Measurements from ENCODE around the gene ZC3H10. TPM values are rescaled to one million over a fixed set of nuclear protein-coding genes. Genes with fewer than 3 reads are reported as not detected.
A peak's percentile ranks its signal among the peaks of the same experiment; 100 is the strongest.

ZC3H10 gene
- total RNA-seq, 1 donor from 2014 or later: 3.0 TPM

DNA sequence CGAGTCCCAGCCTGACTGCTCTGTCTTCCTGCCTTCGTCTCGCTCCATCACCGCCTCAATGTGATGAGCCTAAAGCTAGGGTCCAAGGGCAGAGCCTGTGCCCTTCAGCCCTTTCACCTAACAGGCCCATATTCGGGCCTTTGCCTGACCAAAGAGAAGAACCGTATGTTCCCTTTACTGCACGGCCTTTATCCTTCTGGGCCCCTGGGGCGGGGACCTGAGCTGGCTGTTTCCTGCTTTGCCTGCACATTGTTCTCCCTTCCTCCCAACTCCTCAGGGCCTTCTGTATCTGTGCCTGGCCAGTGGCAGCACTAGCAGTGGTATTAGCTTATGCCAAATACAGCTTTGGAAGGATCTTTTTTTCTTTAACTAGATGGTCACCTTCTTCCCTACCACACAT, 25.8 kb downstream of the ZC3H10 start:
- TF ChIP-seq, protein P1, sequence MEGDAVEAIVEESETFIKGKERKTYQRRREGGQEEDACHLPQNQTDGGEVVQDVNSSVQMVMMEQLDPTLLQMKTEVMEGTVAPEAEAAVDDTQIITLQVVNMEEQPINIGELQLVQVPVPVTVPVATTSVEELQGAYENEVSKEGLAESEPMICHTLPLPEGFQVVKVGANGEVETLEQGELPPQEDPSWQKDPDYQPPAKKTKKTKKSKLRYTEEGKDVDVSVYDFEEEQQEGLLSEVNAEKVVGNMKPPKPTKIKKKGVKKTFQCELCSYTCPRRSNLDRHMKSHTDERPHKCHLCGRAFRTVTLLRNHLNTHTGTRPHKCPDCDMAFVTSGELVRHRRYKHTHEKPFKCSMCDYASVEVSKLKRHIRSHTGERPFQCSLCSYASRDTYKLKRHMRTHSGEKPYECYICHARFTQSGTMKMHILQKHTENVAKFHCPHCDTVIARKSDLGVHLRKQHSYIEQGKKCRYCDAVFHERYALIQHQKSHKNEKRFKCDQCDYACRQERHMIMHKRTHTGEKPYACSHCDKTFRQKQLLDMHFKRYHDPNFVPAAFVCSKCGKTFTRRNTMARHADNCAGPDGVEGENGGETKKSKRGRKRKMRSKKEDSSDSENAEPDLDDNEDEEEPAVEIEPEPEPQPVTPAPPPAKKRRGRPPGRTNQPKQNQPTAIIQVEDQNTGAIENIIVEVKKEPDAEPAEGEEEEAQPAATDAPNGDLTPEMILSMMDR (IDR thresholded peaks at IDR 0.05; ENCODE audit: insufficient read depth, low read length, poor library complexity, severe bottlenecking): no peak
- Histone ChIP-seq H3K4me3 (ENCODE audit: low read depth, low read length) (no peak overlapping the region), H3K27me3 (ENCODE audit: control insufficient read depth, insufficient read depth, low read length) (no peaks in the 10 kb centered on the region), H3K36me3 (ENCODE audit: control insufficient read depth, insufficient read depth, low read length) (peaks cover 7% of the 10 kb centered on the region)
- DNase-seq (ENCODE audit: low read depth): no peak

DNA sequence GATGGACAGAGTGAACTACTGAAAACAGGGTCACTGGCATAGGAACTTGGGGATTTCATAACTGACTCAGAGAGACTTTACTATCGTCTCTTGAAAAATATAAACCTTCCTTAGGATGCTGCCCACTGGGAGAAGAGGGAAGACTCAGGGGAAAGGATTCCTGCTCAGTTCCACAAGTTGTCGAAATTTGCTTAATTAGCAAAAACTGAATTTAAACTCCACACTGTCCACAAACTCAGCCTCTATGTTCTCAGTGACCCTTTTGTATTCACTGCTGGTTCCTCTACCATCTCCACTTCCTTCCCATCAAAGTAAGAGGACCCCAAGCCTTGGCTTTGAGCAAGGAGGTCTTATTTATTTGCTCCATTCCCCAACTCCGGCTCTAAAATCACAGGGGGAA, 27.2 kb downstream of the ZC3H10 start:
- TF ChIP-seq, protein P1 (IDR thresholded peaks at IDR 0.05; ENCODE audit: insufficient read depth, low read length, poor library complexity, severe bottlenecking): no peak
- Histone ChIP-seq H3K4me3 (ENCODE audit: low read depth, low read length) (no peak overlapping the region), H3K36me3 (ENCODE audit: control insufficient read depth, insufficient read depth, low read length) (peaks cover 7% of the 10 kb centered on the region), H3K27me3 (ENCODE audit: control insufficient read depth, insufficient read depth, low read length) (no peaks in the 10 kb centered on the region)
- no peak for DNase-seq (ENCODE audit: low read depth)

GRCh38 chr12:56146492-56147460, 28.7 kb downstream of the ZC3H10 start:
- Histone ChIP-seq H3K27me3 (ENCODE audit: control insufficient read depth, insufficient read depth, low read length) (no peaks in the 10 kb centered on the region), H3K36me3 (ENCODE audit: control insufficient read depth, insufficient read depth, low read length) (peaks cover 5% of the 10 kb centered on the region), H3K4me3 (ENCODE audit: low read depth, low read length) (no peak overlapping the region)
- no peak for DNase-seq (ENCODE audit: low read depth)
- TF ChIP-seq, protein P1 (IDR thresholded peaks at IDR 0.05; ENCODE audit: insufficient read depth, low read length, poor library complexity, severe bottlenecking): no peak

DNA sequence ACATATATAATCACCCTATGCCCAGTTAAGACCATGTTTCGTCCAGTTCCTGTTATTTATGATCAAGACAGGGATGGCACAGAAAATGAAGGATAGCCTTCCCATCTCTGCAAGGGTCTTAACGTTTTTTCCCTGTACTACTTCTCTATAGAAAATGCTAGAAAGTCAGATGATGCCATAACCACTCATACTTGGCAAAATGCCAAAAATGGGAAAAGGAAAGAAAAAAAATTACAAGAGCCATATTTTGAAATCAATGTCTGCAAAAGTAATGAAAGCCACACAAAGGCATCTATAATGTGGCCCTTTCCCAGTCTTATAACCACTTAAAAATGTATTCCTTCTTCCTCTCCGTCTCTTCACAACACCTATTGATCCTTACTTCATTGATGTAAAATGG, 32.5 kb downstream of the ZC3H10 start:
- DNase-seq (ENCODE audit: low read depth): no peak
- H3K27me3 ChIP-seq (ENCODE audit: control insufficient read depth, insufficient read depth, low read length): no peaks in the 10 kb centered on the region
- no peak overlapping the region for H3K4me3 ChIP-seq (ENCODE audit: low read depth, low read length)
- H3K36me3 ChIP-seq (ENCODE audit: control insufficient read depth, insufficient read depth, low read length): peaks cover 2% of the 10 kb centered on the region
- TF ChIP-seq, protein P1 (IDR thresholded peaks at IDR 0.05; ENCODE audit: insufficient read depth, low read length, poor library complexity, severe bottlenecking): no peak

DNA sequence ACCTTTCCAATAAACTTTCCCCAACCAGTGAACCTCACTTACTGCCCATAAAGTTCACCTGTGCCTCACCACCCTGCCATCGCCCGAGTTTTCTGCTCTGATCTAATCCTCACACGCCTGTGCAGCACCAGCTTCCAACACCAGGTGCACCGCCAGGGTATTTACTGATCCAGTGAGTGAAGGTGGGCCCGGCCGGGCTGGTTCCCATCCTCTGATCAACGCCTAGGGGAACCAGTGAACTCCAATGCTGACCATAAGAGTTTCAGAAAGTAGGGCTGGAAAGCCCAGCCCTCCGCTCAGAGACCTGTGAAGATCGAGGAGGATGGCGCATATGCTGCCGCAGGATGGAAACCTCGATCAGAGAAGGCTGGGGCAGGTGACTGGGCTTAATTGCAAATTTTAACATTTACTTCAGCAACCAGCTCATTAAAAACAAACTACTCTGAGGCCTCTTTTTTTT, 33.6 kb downstream of the ZC3H10 start:
- peaks cover 2% of the 10 kb centered on the region for H3K36me3 ChIP-seq (ENCODE audit: control insufficient read depth, insufficient read depth, low read length)
- TF ChIP-seq, protein P1 (IDR thresholded peaks at IDR 0.05; ENCODE audit: insufficient read depth, low read length, poor library complexity, severe bottlenecking): peak; percentile 54
- H3K27me3 ChIP-seq (ENCODE audit: control insufficient read depth, insufficient read depth, low read length): no peaks in the 10 kb centered on the region
- H3K4me3 ChIP-seq (ENCODE audit: low read depth, low read length): peak overlapping the region; percentile 62
- no peak for DNase-seq (ENCODE audit: low read depth)

All from kidney epithelial cell (primary cell).